PC-9 (cell line): ENCODE data around the gene RYR1.

Source experiments
- CTCF ChIP-seq: fragments of 200-600 bp; sonication (generic); conservative IDR thresholded peaks from 2 replicates; pipeline ENCODE4 v1.6.1; 2017; ENCODE audit warnings: mixed run types, antibody characterized with exemption, mild to moderate bottlenecking, moderate library complexity
- EZH2 ChIP-seq: fragments of 200-600 bp; sonication (generic); IDR thresholded peaks from 2 replicates; pipeline ENCODE4 v1.8.0; 2017; ENCODE audit warnings: antibody characterized with exemption, low read depth

DNA sequence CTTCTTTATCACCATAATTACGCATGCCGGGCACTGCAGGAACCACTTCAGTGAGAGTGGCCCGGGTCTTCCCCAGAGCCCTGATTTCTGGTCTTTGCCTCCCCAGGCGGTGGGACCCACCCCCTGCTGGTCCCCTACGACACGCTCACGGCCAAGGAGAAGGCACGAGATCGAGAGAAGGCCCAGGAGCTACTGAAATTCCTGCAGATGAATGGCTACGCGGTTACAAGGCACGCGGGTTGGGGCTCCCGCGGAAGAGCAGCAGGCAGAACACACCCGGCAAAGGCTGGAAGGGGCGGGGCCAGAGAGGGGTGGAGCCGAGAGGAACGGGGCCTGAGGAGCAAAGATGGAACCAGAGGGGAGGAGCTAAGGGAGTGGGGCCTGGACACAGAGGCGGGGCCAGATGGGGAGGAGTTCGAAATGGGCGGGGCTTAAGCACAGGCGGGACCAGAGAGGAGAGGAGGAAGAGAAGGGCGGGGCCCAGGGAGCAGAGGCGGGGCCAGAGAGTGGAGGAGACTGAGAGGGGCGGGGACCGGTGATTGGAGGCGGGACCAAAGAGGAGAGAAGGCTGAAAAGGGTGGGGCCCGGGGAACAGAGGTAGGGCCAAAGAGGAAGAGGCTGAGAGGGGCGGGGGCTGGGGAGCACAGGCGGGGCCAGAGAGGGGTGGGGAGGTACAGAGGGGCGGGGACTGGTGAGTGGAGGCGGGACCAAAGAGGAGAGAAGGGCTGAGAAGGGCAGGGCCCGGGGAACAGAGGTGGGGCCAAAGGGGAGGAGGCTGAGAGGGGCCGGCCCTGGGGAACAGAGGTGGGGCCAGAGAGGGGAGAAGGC, 73.4 kb downstream of the RYR1 start:
- TF ChIP-seq CTCF: no peak
- TF ChIP-seq EZH2: no peak
